ENCODE measurements around the gene HSPB7. TPM values are rescaled to one million over a fixed set of nuclear protein-coding genes. Genes with fewer than 3 reads are reported as not detected.
"Not testable (repeated sequence)": the region's sequence is repeated elsewhere in the genome, so short reads cannot be mapped to it uniquely, and the experiment has no call there.

Gene HSPB7
- total and polyA plus RNA-seq, 2 of the 8 experiments (the other 6 are each of a cell fraction or from before 2014, with no cell fraction given), result not detected

- not testable (repeated sequence) for H3K4me1 ChIP-seq (replicated peaks in 1 of 4; ENCODE audit: control insufficient read depth in 3 of 4, insufficient read depth in 4 of 4, low read length in 3 of 4); H2BK120ac ChIP-seq (replicated peaks; ENCODE audit: low read depth, low read length); H2BK15ac ChIP-seq (ENCODE audit: low read length); H2BK12ac ChIP-seq (ENCODE audit: low read depth, low read length); DNase-seq (ENCODE audit: low read depth in 1 of 2, low spot score in 2 of 2); H2AK5ac ChIP-seq (ENCODE audit: low read depth, low read length); H3K4me3 ChIP-seq (ENCODE audit: extremely low read depth in 1 of 4, insufficient read depth in 2 of 4, low read depth in 3 of 4, low read length in 4 of 4); H4K20me1 ChIP-seq (replicated peaks in 1 of 2; ENCODE audit: control insufficient read depth in 1 of 2, insufficient read depth in 2 of 2, low read length in 2 of 2); H4K5ac ChIP-seq (ENCODE audit: insufficient read length, low read depth, low read length); H3K9ac ChIP-seq (replicated peaks in 1 of 4; ENCODE audit: extremely low read depth in 1 of 4, low read depth in 3 of 4, low read length in 3 of 4); H3K79me1 ChIP-seq (ENCODE audit: low read depth, low read length); H3K4me2 ChIP-seq (ENCODE audit: insufficient read depth in 1 of 2, low read depth in 2 of 2, low read length in 2 of 2); FAIRE-seq; H2BK5ac ChIP-seq (ENCODE audit: low read depth, low read length); H2BK20ac ChIP-seq (ENCODE audit: low read length); H3K27me3 ChIP-seq (replicated peaks in 1 of 4; ENCODE audit: control insufficient read depth in 3 of 4, extremely low read depth in 1 of 4, insufficient read depth in 3 of 4, low read length in 3 of 4); H3K23ac ChIP-seq (ENCODE audit: insufficient read length); H4K91ac ChIP-seq (replicated peaks; ENCODE audit: insufficient read length, low read length); H3K56ac ChIP-seq (replicated peaks; ENCODE audit: insufficient read length, low read depth, low read length); H3K9me3 ChIP-seq (ENCODE audit: insufficient read depth in 2 of 2, low read depth in 1 of 2, low read length in 1 of 2); H3K23me2 ChIP-seq (ENCODE audit: low read depth, low read length); H2AFZ ChIP-seq (ENCODE audit: low read length); H3K18ac ChIP-seq (ENCODE audit: extremely low read depth, low read length); H3K79me2 ChIP-seq (ENCODE audit: control insufficient read depth in 1 of 2, insufficient read depth in 2 of 2, low read length in 2 of 2); H3K4ac ChIP-seq (replicated peaks; ENCODE audit: insufficient read length, low read depth, low read length); H3K14ac ChIP-seq (ENCODE audit: insufficient read length); H3K27ac ChIP-seq (ENCODE audit: low read depth, low read length); H4K8ac ChIP-seq (ENCODE audit: extremely low read depth, insufficient read depth, low read length); H3K36me3 ChIP-seq (ENCODE audit: control insufficient read depth in 2 of 4, insufficient read depth in 4 of 4, low read length in 3 of 4)
- WGBS, 2 experiments (ENCODE audit: extremely low coverage in 1 of 2, insufficient coverage in 1 of 2, insufficient read length in 1 of 2, insufficient replicate concordance in 2 of 2, low coverage in 1 of 2, low lambda C conversion rate in 2 of 2, missing lambda C conversion rate in 1 of 2), result 89% methylated on average over 9 of the region's 11 CpGs; no CpG with 5 or more reads in 1 of the 2 experiments
- CTCF ChIA-PET (ENCODE audit: partially characterized antibody), result interaction anchor here (1.9 to 2.0 kb wide), 2 partner anchors 19 to 28 kb away, joined by 6 to 11 read pairs; no protein-coding TSS in a partner anchor
- POLR2A ChIA-PET (ENCODE audit: partially characterized antibody), result interaction anchor here (1.6 kb wide), 1 partner anchor 11 kb away, joined by 4 read pairs; no protein-coding TSS in a partner anchor
Observed at GRCh38 chr1:16036461-16036860, 18.6 kb upstream of the HSPB7 start.
